GM19193 (cell line): ENCODE results near the gene RSPO1.

Experiments
- POLR2A ChIP-seq: IDR thresholded peaks from 4 replicates; pipeline ENCODE4 v1.6.1; 2011; ENCODE audit not compliant: insufficient read depth, insufficient read length; ENCODE audit errors: extremely low read depth

The RSPO1 gene

GRCh38 chr1:37662031-37662755 is 27.5 kb upstream of the RSPO1 start:
- no peak for TF ChIP-seq POLR2A

- TF ChIP-seq POLR2A, result no peak
These were observed 26.7 kb upstream of the RSPO1 start for GRCh38 chr1:37661401-37661800.

GRCh38 chr1:37660664-37661063 is 26.0 kb upstream of the RSPO1 start:
- TF ChIP-seq POLR2A, result no peak

- no peak for TF ChIP-seq POLR2A
These were observed 23.8 kb upstream of the RSPO1 start for GRCh38 chr1:37658486-37658885.

- no peak for TF ChIP-seq POLR2A
These were observed 23.1 kb upstream of the RSPO1 start for GRCh38 chr1:37657620-37658412.

GRCh38 chr1:37656881-37657280 is 22.2 kb upstream of the RSPO1 start:
- TF ChIP-seq POLR2A, result no peak

- TF ChIP-seq POLR2A, result no peak
These were observed 21.3 kb upstream of the RSPO1 start for GRCh38 chr1:37656026-37656425.

GRCh38 chr1:37655274-37655673 is 20.6 kb upstream of the RSPO1 start:
- no peak for TF ChIP-seq POLR2A

GRCh38 chr1:37653906-37654305 is 19.2 kb upstream of the RSPO1 start:
- TF ChIP-seq POLR2A, result no peak

- TF ChIP-seq POLR2A, result no peak
These were observed 18.3 kb upstream of the RSPO1 start for GRCh38 chr1:37652976-37653375.

- no peak for TF ChIP-seq POLR2A
These were observed 17.1 kb upstream of the RSPO1 start for GRCh38 chr1:37651803-37652202.

- no peak for TF ChIP-seq POLR2A
These were observed 16.0 kb upstream of the RSPO1 start for GRCh38 chr1:37650721-37651120.

- TF ChIP-seq POLR2A, result no peak
These were observed 15.5 kb upstream of the RSPO1 start for GRCh38 chr1:37650173-37650572.

GRCh38 chr1:37647281-37647680 is 12.6 kb upstream of the RSPO1 start:
- TF ChIP-seq POLR2A, result no peak

- TF ChIP-seq POLR2A, result no peak
These were observed 6.4 kb upstream of the RSPO1 start for GRCh38 chr1:37641059-37641458.

GRCh38 chr1:37636435-37636834 is 1.7 kb upstream of the RSPO1 start:
- TF ChIP-seq POLR2A, result no peak

- TF ChIP-seq POLR2A, result no peak
These were observed 555 bp upstream of the RSPO1 start for GRCh38 chr1:37634992-37635902.
